Lower leg skin (tissue), 3 donors: ENCODE data around the gene CAPN13.

ENCODE experiments used
- POLR2A ChIP-seq, 2 donors: fragments of 450-650 bp; IDR thresholded peaks; one replicate each; pipeline ENCODE4 v1.6.1; 2016 to 2017; ENCODE audit warnings: antibody characterized with exemption in 2 of 2, mild to moderate bottlenecking in 1 of 2, moderate library complexity in 1 of 2
- TF ChIP-seq, protein P1 (sequence below), 3 donors: fragments of 450-650 bp; IDR thresholded peaks; one replicate each; pipeline ENCODE4 v1.5.1; 2016; ENCODE audit warnings: antibody characterized with exemption in 3 of 3, mild to moderate bottlenecking in 3 of 3, moderate library complexity in 2 of 3

GRCh38 chr2:30756971-30757370 lies 50.3 kb downstream of the CAPN13 start:
- TF ChIP-seq, protein P1, sequence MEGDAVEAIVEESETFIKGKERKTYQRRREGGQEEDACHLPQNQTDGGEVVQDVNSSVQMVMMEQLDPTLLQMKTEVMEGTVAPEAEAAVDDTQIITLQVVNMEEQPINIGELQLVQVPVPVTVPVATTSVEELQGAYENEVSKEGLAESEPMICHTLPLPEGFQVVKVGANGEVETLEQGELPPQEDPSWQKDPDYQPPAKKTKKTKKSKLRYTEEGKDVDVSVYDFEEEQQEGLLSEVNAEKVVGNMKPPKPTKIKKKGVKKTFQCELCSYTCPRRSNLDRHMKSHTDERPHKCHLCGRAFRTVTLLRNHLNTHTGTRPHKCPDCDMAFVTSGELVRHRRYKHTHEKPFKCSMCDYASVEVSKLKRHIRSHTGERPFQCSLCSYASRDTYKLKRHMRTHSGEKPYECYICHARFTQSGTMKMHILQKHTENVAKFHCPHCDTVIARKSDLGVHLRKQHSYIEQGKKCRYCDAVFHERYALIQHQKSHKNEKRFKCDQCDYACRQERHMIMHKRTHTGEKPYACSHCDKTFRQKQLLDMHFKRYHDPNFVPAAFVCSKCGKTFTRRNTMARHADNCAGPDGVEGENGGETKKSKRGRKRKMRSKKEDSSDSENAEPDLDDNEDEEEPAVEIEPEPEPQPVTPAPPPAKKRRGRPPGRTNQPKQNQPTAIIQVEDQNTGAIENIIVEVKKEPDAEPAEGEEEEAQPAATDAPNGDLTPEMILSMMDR (IDR thresholded peaks at IDR 0.05), result no peak
- no peak for TF ChIP-seq POLR2A (IDR thresholded peaks at IDR 0.05)
